A549 (cell line): ENCODE measurements around the gene GRK2. TPM values are rescaled to one million over a fixed set of nuclear protein-coding genes. Genes with fewer than 3 reads are reported as not detected.

Source experiments
- ATAC-seq, 2 experiments: fragments of 200-7000 bp in 1 of 2; fragments of >200 bp in 1 of 2; cut with Nextera tagmentation in 1 of 2; cut with Tn5 transposase in 1 of 2; 3 replicates each; pipeline versions ENCODE4 v1.8.0 to v1.9.1; 2018 to 2020; ENCODE audit warnings: mild to moderate bottlenecking in 1 of 2, moderate library complexity in 1 of 2
- CTCF ChIA-PET: fragments of 300-600 bp; sonication (Branson Sonifier 250); formaldehyde crosslinking; extraction: SDS; loops from one replicate; lab custom pipeline; 2021; ENCODE audit warnings: antibody characterized with exemption, inconsistent platforms; lab: Yijun Ruan, JAX
- POLR2A ChIA-PET: fragments of 350-600 bp; formaldehyde crosslinking; extraction: SDS; loops from one replicate; lab custom pipeline; 2021; ENCODE audit warnings: antibody characterized with exemption, inconsistent platforms; lab: Yijun Ruan, JAX
- DNase-seq, 2 experiments: peaks; one replicate each; pipeline versions ENCODE4 v3.0.0 to v3.0.0-alpha.2; 2011 to 2016; ENCODE audit warnings: low read depth in 1 of 2, low spot score in 1 of 2
- FAIRE-seq: peaks from 2 replicates; lab custom pipeline; 2011; peaks lifted over from hg19 to GRCh38; lab: Jason Lieb, UNC
- H3K27ac ChIP-seq, 2 experiments: fragments of >200 bp; sonication (Bioruptor Twin); formaldehyde crosslinking; 3 replicates each; pipeline ENCODE4 v1.5.1; 2016 to 2017
- H3K4me1 ChIP-seq: fragments of >200 bp; sonication (Bioruptor Twin); formaldehyde crosslinking; 3 replicates; pipeline ENCODE4 v1.6.1; 2016
- H3K4me2 ChIP-seq: fragments of >200 bp; sonication (Bioruptor Twin); formaldehyde crosslinking; 3 replicates; pipeline ENCODE4 v1.6.1; 2016
- H3K4me3 ChIP-seq: fragments of >200 bp; sonication (Bioruptor Twin); formaldehyde crosslinking; 3 replicates; pipeline ENCODE4 v1.5.1; 2016
- H3K9me3 ChIP-seq: fragments of >200 bp; sonication (Bioruptor Twin); formaldehyde crosslinking; 3 replicates; pipeline ENCODE4 v1.6.1; 2016
- CBX8 ChIP-seq: fragments of 200-600 bp; sonication (generic); IDR thresholded peaks from 2 replicates; pipeline ENCODE4 v1.6.1; 2016
- FOSB ChIP-seq: fragments of 250-450 bp; sonication (Bioruptor Pico); IDR thresholded peaks from 2 replicates; pipeline ENCODE4 v1.5.0; 2020; ENCODE audit warnings: mild to moderate bottlenecking, moderate library complexity
- FOXS1 ChIP-seq: fragments of 250-450 bp; sonication (Bioruptor Pico); IDR thresholded peaks from 2 replicates; pipeline ENCODE4 v1.5.0; 2020; ENCODE audit warnings: mild to moderate bottlenecking, moderate library complexity
- HDAC2 ChIP-seq: fragments of 200-600 bp; sonication (generic); IDR thresholded peaks from 2 replicates; pipeline ENCODE4 v1.6.1; 2016
- HEYL ChIP-seq: fragments of 250-450 bp; sonication (Bioruptor Pico); IDR thresholded peaks from 2 replicates; pipeline ENCODE4 v1.8.0; 2021; ENCODE audit warnings: mild to moderate bottlenecking, moderate library complexity
- HMGXB4 ChIP-seq: fragments of 250-450 bp; sonication (Bioruptor Pico); IDR thresholded peaks from 2 replicates; pipeline ENCODE4 v1.5.0; 2021; ENCODE audit warnings: mild to moderate bottlenecking, moderate library complexity, borderline replicate concordance
- HOXB13 ChIP-seq: fragments of 250-450 bp; sonication (Bioruptor Pico); IDR thresholded peaks from 2 replicates; pipeline ENCODE4 v1.5.0; 2020; ENCODE audit warnings: low read depth, mild to moderate bottlenecking, moderate library complexity
- HOXB5 ChIP-seq: fragments of 250-450 bp; sonication (Bioruptor Pico); IDR thresholded peaks from 2 replicates; pipeline ENCODE4 v1.5.0; 2020; ENCODE audit warnings: mild to moderate bottlenecking, moderate library complexity
- JUN ChIP-seq, 2 experiments: fragments of >200 bp; sonication (Bioruptor Twin); formaldehyde crosslinking; IDR thresholded peaks; 2 replicates in 1 of 2; 3 replicates in 1 of 2; pipeline ENCODE4 v1.6.1; 2016 to 2017
- KDM1A ChIP-seq: fragments of 200-600 bp; sonication (generic); IDR thresholded peaks from 2 replicates; pipeline ENCODE4 v1.6.1; 2016; ENCODE audit warnings: low read depth, mild to moderate bottlenecking
- KDM5A ChIP-seq: fragments of 200-600 bp; sonication (generic); IDR thresholded peaks from 2 replicates; pipeline ENCODE4 v1.6.1; 2016; ENCODE audit warnings: antibody characterized with exemption, mild to moderate bottlenecking
- MAFK ChIP-seq: fragments of 450-650 bp; IDR thresholded peaks from 2 replicates; pipeline ENCODE4 v1.6.1; 2014; ENCODE audit not compliant: partially characterized antibody
- NFE2L2 ChIP-seq: fragments of 150-350 bp; conservative IDR thresholded peaks from 2 replicates; pipeline ENCODE4 v1.6.1; 2014; ENCODE audit warnings: low read length
- NPAS2 ChIP-seq: fragments of 250-450 bp; sonication (Bioruptor Pico); IDR thresholded peaks from 2 replicates; pipeline ENCODE4 v1.8.0; 2022; ENCODE audit warnings: mild to moderate bottlenecking, moderate library complexity, borderline replicate concordance
- PHF8 ChIP-seq: fragments of 200-600 bp; sonication (generic); IDR thresholded peaks from 2 replicates; pipeline ENCODE4 v1.6.1; 2016; ENCODE audit warnings: low read depth, mild to moderate bottlenecking, antibody characterized with exemption, moderate library complexity, borderline replicate concordance
- POLR2A ChIP-seq: IDR thresholded peaks from 2 replicates; pipeline ENCODE4 v1.6.1; 2012; ENCODE audit warnings: mild to moderate bottlenecking, low read length
- RARB ChIP-seq: fragments of 250-450 bp; sonication (Bioruptor Pico); IDR thresholded peaks from 2 replicates; pipeline ENCODE4 v1.8.0; 2021; ENCODE audit warnings: mild to moderate bottlenecking, moderate library complexity
- RFX5 ChIP-seq: fragments of 450-650 bp; IDR thresholded peaks from 2 replicates; pipeline ENCODE4 v1.7.1; 2014; ENCODE audit warnings: antibody characterized with exemption, mild to moderate bottlenecking, moderate library complexity
- TFCP2L1 ChIP-seq: fragments of 250-450 bp; sonication (Bioruptor Pico); IDR thresholded peaks from 2 replicates; pipeline ENCODE4 v1.5.0; 2021; ENCODE audit warnings: mild to moderate bottlenecking
- ZC3H11A ChIP-seq: fragments of 450-650 bp; IDR thresholded peaks from 2 replicates; pipeline ENCODE4 v1.6.1; 2014; ENCODE audit warnings: antibody characterized with exemption, mild to moderate bottlenecking
- ZNF302 ChIP-seq: fragments of 250-450 bp; sonication (Bioruptor Pico); IDR thresholded peaks from 2 replicates; pipeline ENCODE4 v1.9.0; 2021; ENCODE audit warnings: inconsistent platforms, mild to moderate bottlenecking, moderate library complexity
- ZSCAN20 ChIP-seq: fragments of 250-450 bp; sonication (Bioruptor Pico); IDR thresholded peaks from 2 replicates; pipeline ENCODE4 v1.8.0; 2022; ENCODE audit warnings: mild to moderate bottlenecking, moderate library complexity
- WGBS: methylation state at CpG from one replicate; pipeline ENCODE4 v1.1.6; 2017; ENCODE audit errors: missing lambda C conversion rate; 5-methylcytosine and 5-hydroxymethylcytosine counted together
- polyA plus RNA-seq, 4 experiments: library from polyadenylated mRNA; depleted of rRNA in 3 of 4; stranded (reverse); fragments of >200 nt; fragmentation: RNase III in 1 of 4; extraction: RNeasy Plus Mini Kit Qiagen cat#74134 plus additional on column Dnase treatment in 1 of 4; gene quantifications; 2 replicates in 3 of 4; 3 replicates in 1 of 4; pipeline ENCODE4 v1.2.3, GENCODE V29; 2011 to 2017
- TF ChIP-seq, protein P1 (sequence below): fragments of 200-600 bp; sonication (generic); IDR thresholded peaks from 2 replicates; pipeline ENCODE4 v1.6.1; 2016; ENCODE audit warnings: antibody characterized with exemption, mild to moderate bottlenecking, moderate library complexity
- TF ChIP-seq, protein P2 (sequence below): fragments of 450-650 bp; IDR thresholded peaks from 2 replicates; pipeline ENCODE4 v1.6.1; 2014; ENCODE audit warnings: antibody characterized with exemption
- TF ChIP-seq, protein P3 (sequence below): fragments of 150-350 bp; IDR thresholded peaks from 2 replicates; pipeline ENCODE4 v1.6.1; 2014; ENCODE audit warnings: low read depth, mild to moderate bottlenecking, low read length
- TF ChIP-seq, protein P4 (sequence below): IDR thresholded peaks from 2 replicates; pipeline ENCODE4 v1.6.1; 2012; ENCODE audit warnings: low read depth, borderline replicate concordance

GRK2 gene
- polyA plus RNA-seq, 2 of the 4 experiments (the other 2 are of a cell fraction) = 20.5 to 29.7 TPM

GRCh38 chr11:67274768-67275605 is 8.7 kb downstream of the GRK2 start:
- FAIRE-seq (no peak), ATAC-seq (no peak), DNase-seq (no peak)
- Histone ChIP-seq H3K4me1 (peaks cover 4% of the 10 kb centered on the region; the same call in 1 of the 3 replicates), H3K4me3 (no peak overlapping the region), H3K4me2 (no peak overlapping the region), H3K27ac (no peak overlapping the region), H3K9me3 (no peaks in the 10 kb centered on the region)
- 96% methylated on average over 33 of the region's 35 CpGs for WGBS
- ChIA-PET POLR2A (no interaction called here), CTCF (interaction anchor here (0.8 to 1.8 kb wide), 3 partner anchors 9 to 42 kb away, joined by 3 to 4 read pairs (median 4); no protein-coding TSS in a partner anchor)
- no peak for TF ChIP-seq HDAC2
- TF ChIP-seq POLR2A = no peak
- no peak for TF ChIP-seq MAFK

GRCh38 chr11:67275606-67276409 is 9.5 kb downstream of the GRK2 start:
- 95% methylated on average over 16 of the region's 17 CpGs for WGBS
- POLR2A ChIA-PET = no interaction called here
- no peak for FAIRE-seq

GRCh38 chr11:67276781-67277230 is 10.5 kb downstream of the GRK2 start:
- WGBS = 83% methylated on average over 16 of the region's 16 CpGs
- ChIA-PET CTCF (interaction anchor here (1.0 to 3.8 kb wide), 4 partner anchors 12 to 41 kb away, joined by 3 to 20 read pairs (median 6); no protein-coding TSS in a partner anchor), POLR2A (no interaction called here)
- DNase-seq (no peak), FAIRE-seq (no peak), ATAC-seq (peak in 1 of 2 experiments; percentile 17; a peak in 1 of 6 replicates)
- Histone ChIP-seq H3K4me3 (no peak overlapping the region), H3K4me2 (0 out of 3 replicates have a peak overlapping the region, but pooled peaks have one; percentile 17), H3K27ac (peak overlapping the region in 1 of 2 experiments; percentile 67; a peak in 2 of 6 replicates), H3K9me3 (no peaks in the 10 kb centered on the region), H3K4me1 (peaks cover 4% of the 10 kb centered on the region; the same call in 1 of the 3 replicates)
- no peak for TF ChIP-seq HMGXB4 (CRISPR knock-in tag)
- TF ChIP-seq CBX8 = no peak
- TF ChIP-seq ZC3H11A = no peak
- TF ChIP-seq, protein P1, sequence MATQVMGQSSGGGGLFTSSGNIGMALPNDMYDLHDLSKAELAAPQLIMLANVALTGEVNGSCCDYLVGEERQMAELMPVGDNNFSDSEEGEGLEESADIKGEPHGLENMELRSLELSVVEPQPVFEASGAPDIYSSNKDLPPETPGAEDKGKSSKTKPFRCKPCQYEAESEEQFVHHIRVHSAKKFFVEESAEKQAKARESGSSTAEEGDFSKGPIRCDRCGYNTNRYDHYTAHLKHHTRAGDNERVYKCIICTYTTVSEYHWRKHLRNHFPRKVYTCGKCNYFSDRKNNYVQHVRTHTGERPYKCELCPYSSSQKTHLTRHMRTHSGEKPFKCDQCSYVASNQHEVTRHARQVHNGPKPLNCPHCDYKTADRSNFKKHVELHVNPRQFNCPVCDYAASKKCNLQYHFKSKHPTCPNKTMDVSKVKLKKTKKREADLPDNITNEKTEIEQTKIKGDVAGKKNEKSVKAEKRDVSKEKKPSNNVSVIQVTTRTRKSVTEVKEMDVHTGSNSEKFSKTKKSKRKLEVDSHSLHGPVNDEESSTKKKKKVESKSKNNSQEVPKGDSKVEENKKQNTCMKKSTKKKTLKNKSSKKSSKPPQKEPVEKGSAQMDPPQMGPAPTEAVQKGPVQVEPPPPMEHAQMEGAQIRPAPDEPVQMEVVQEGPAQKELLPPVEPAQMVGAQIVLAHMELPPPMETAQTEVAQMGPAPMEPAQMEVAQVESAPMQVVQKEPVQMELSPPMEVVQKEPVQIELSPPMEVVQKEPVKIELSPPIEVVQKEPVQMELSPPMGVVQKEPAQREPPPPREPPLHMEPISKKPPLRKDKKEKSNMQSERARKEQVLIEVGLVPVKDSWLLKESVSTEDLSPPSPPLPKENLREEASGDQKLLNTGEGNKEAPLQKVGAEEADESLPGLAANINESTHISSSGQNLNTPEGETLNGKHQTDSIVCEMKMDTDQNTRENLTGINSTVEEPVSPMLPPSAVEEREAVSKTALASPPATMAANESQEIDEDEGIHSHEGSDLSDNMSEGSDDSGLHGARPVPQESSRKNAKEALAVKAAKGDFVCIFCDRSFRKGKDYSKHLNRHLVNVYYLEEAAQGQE = no peak
- no peak for TF ChIP-seq TFCP2L1 (CRISPR knock-in tag)
- no peak for TF ChIP-seq KDM1A
- no peak for TF ChIP-seq POLR2A
- no peak for TF ChIP-seq PHF8
- TF ChIP-seq RFX5 = no peak
- no peak for TF ChIP-seq NFE2L2
- TF ChIP-seq JUN (IDR thresholded peaks at IDR 0.05) = no peak
- TF ChIP-seq FOXS1 (CRISPR knock-in tag) = no peak
- TF ChIP-seq KDM5A = no peak

More at GRCh38 chr11:67275606-67276409, 9.5 kb downstream of the GRK2 start:
- TF ChIP-seq HOXB13 (CRISPR knock-in tag) (no peak), HOXB5 (no peak), PHF8 (no peak), NPAS2 (no peak), HDAC2 (no peak), FOSB (no peak), HEYL (CRISPR knock-in tag) (no peak), ZSCAN20 (CRISPR knock-in tag) (no peak), CBX8 (no peak), ZNF302 (CRISPR knock-in tag) (no peak), RARB (CRISPR knock-in tag) (no peak)
- TF ChIP-seq, protein P2, sequence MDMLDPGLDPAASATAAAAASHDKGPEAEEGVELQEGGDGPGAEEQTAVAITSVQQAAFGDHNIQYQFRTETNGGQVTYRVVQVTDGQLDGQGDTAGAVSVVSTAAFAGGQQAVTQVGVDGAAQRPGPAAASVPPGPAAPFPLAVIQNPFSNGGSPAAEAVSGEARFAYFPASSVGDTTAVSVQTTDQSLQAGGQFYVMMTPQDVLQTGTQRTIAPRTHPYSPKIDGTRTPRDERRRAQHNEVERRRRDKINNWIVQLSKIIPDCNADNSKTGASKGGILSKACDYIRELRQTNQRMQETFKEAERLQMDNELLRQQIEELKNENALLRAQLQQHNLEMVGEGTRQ = no peak
- TF ChIP-seq, protein P3, sequence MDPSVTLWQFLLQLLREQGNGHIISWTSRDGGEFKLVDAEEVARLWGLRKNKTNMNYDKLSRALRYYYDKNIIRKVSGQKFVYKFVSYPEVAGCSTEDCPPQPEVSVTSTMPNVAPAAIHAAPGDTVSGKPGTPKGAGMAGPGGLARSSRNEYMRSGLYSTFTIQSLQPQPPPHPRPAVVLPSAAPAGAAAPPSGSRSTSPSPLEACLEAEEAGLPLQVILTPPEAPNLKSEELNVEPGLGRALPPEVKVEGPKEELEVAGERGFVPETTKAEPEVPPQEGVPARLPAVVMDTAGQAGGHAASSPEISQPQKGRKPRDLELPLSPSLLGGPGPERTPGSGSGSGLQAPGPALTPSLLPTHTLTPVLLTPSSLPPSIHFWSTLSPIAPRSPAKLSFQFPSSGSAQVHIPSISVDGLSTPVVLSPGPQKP = no peak
- TF ChIP-seq, protein P4, sequence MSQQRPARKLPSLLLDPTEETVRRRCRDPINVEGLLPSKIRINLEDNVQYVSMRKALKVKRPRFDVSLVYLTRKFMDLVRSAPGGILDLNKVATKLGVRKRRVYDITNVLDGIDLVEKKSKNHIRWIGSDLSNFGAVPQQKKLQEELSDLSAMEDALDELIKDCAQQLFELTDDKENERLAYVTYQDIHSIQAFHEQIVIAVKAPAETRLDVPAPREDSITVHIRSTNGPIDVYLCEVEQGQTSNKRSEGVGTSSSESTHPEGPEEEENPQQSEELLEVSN = no peak
- Histone ChIP-seq H3K4me1 (peaks cover 4% of the 10 kb centered on the region; the same call in 1 of the 3 replicates), H3K27ac (no peak overlapping the region), H3K9me3 (no peaks in the 10 kb centered on the region), H3K4me3 (no peak overlapping the region), H3K4me2 (no peak overlapping the region)
- ATAC-seq (no peak), DNase-seq (no peak)
- CTCF ChIA-PET = interaction anchor here (1.8 kb wide), 1 partner anchor 41 kb away, joined by 4 read pairs; no protein-coding TSS in a partner anchor
